DMS153 (cell line): Measurements from ENCODE around the gene IGF2BP3.

Experiments
- DNase-seq: peaks from one replicate; lab custom pipeline; 2025; lab: John Stamatoyannopoulos, UW

The IGF2BP3 gene

DNA sequence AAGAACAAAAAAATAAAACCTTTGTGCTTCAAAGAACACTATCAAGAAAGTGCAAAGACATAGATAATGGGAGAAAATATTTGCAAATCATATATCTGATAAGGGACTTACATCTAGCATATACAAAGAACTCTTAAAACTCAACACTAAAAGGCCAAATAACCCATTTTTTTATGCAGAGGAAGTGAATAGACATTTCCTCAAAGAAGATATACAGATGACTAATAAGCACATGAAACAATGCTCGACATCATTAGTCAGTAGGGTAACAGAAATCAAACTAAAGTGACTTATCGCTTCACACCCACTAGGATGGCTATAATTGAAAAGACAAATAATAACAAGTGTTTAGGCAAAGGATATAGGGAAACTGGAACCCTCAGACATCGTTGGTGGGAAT, 93.2 kb downstream of the IGF2BP3 start:
- DNase-seq = no peak

GRCh38 chr7:23373151-23374004, 96.9 kb downstream of the IGF2BP3 start:
- DNase-seq = no peak

- DNase-seq = no peak
These were observed 97.7 kb downstream of the IGF2BP3 start for GRCh38 chr7:23372611-23373010.

DNA sequence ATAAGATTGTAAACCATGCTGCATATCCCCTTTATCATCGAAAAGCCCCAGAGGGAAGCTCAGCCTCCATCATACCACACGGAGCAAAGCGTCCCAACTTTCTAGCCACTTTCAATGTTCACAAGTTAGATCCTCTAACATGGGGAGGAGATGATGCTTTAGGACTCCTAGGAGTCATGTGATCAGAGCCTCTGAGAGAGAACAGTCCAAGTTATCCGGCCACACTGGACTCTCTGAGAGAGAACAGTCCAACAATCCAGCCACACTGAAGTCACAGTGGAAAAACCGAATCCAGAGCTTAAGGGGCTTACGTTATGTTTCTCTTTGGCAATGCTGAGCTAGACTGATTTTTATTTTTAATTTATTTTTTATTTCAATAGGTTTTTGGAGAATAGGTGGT, 98.6 kb downstream of the IGF2BP3 start:
- DNase-seq = no peak

- DNase-seq = no peak
These were observed 100.4 kb downstream of the IGF2BP3 start for GRCh38 chr7:23369695-23370404.

GRCh38 chr7:23369100-23369499, 101.2 kb downstream of the IGF2BP3 start:
- no peak for DNase-seq

DNA sequence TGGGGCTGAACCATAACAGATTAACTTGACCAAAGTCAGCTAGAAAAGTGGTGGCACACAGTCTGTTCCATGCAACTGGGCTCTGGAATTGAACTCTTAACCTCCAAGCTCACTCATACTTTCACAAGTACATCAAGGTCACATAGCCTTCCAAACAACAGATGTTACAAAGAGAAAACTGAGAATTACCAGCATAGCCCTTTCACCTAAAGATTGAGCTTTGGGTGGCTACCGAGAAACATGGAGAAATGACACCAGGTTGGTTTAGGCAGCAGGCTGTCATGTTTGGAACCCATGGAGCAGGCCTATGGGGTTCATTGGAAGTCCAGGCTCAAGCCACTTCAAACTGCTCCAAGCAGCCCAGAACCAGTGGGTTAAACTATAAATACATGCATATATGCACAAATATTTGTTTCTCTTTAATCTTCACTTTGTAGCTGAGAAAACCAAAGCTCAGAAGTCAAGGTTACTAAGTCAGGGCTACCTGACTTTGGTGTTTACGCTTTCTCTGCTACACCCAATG, 112.1 kb downstream of the IGF2BP3 start:
- no peak for DNase-seq

DNA sequence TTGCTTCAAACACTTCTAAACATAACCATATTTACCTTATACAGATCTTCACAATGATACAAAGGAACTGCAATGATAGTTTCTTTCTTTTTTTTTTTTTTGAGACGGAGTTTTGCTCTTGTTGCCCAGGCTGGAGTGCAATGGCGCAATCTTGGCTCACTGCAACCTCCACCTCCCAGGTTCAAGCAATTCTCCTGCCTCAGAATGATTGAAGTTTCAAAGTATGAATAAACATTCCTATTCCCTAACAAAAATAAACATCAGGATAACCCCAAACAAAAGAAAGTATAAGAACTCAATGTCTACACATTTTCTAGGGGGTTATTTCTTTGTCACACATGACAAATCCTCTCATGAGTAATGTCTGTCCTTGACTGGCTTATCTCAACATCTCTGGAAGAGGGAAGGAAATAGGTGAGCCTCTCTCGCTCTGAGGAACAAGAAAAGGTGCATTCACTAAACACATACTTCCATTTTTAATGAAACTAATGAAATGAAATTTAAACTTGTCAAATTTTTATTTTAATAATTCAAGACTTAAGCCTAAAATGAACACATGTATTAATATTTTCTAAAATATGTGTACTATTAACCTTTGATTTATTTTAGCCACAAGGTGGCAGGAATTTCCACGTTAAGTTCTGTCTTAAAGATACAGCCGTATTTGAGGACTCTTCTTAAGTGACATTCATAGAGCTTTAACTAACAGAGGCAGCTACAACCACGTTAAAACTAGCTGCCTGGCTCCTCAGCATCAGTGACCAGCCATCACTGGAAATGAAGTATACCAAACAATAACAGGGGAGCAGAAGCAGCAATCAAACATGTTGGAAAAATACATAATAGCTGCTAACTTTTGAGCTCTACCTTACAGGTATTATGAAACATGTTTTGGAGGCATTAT, 112.8 kb downstream of the IGF2BP3 start:
- peak; percentile 34 for DNase-seq

DNA sequence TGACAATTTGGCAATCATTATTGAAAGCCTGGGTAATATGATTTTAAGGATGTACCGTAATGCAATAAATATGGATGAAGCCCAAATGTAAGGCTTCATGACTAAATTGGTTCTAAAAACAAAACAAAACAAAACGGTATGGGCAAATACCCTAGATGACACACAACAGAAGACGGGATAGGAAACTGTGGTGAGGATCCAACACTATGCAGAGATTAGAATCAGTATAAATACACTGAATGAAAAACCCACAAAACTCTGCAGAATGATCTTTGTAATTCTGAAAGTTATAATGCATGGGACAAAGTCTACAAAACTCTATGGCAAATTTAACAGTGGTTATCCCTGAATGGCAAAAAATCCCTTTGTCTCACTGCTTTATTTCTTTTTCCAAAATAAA, 113.6 kb downstream of the IGF2BP3 start:
- DNase-seq = no peak

GRCh38 chr7:23356168-23356567, 114.1 kb downstream of the IGF2BP3 start:
- DNase-seq = no peak

- DNase-seq = peak; percentile 62
These were observed 117.1 kb downstream of the IGF2BP3 start for GRCh38 chr7:23353172-23353571.

DNA sequence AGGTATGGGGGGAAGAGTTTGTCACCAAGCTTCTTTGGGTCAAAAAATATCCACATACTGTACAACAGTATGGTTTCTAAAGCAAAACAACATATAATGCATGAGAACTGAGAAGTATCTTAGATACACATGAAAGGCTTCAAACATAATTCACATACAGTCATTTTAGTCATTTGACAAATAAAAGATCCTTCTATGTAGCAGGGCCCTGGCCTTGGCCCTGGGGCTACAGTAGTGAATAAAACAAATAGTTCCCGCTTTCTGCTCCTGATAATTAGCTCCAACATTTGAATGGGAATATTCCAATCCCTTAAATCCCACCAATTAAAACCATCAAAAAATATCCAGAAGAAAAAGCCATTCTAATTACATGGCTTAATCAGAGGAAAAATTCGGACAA, 119.8 kb downstream of the IGF2BP3 start:
- DNase-seq = no peak

DNA sequence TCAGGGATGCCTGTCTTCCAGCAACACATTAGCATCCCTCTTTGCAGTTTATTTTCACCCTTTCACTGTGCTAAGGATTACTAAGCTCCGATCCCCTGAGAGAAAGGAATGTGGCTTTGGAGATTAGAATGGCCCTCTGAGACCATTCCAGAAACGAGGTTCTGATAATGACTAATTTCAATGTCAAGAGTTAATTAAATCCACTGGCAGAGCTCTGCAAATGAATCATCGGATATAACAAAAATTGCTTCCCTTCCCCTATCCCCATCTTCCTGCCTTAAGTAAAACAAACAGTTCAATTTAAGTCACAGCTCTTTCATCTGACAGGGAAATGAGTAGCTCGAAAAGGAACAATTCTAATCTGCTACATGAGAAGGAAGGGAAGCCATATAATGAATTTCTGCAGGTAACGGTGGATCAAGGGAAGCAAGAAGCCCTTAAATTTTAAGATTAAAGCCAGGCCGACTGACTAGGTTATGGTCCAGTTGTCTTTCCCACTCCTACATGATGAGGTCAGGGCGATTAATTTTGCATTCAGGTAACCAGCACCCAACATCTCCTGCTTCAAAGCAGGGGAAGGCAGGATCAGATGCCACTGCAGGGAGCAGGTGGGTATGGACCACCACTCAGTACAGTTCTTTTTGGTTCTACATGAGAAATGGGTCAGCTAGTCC, 120.7 kb downstream of the IGF2BP3 start:
- no peak for DNase-seq

DNA sequence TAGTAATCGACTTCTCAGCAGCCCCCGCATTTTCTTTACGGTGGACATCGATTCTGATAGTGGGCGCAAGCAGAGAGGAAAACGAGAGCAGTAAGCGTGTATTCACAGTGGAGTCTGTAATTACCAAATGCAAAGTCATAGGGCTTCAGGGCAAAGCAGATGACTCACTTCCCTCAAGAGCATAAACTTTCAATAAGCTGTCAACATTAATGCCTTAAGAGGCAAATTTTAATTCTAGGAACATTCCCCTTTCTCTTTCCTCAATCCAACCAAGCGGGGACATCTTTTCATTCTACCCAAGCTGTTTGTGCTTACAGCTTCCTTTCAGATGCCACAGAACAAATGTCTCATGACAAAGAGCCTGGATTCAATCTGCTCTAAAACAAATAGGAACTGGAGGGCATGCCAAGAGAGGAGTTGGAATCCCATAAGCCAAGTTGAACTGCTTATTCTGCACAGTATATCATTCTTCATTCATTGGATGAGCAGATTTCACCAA, 122.6 kb downstream of the IGF2BP3 start:
- peak; percentile 11 for DNase-seq

DNA sequence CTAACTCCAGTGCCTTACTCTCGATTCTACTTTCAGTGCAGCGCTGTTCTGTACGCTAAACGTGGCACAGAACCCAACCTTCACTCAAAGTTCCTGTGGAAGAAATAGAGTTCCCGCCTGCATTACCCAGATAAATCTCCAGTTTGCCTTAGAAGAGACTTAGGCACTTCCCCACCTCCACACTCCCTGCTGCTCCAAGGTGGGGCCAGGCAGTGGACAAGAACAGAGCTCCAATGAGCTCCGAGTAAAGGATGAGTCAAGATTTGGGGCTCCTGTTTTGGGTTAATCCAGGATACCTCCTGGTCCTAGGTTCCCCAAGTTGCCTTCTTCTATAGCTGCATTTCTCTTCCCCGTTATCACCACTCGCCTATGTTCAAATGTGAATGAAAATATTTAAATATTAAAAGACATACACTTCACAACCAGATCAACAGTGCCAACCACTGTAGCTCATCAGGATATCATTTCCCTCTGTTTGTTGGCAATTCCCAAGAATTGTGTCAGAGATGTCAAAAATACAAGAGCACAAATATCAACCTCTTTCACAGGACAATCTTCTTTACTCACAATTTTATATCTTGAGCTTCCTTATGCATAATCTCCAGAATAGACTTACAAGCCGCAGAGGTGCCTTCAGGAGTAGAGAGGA, 123.1 kb downstream of the IGF2BP3 start:
- DNase-seq = no peak

- DNase-seq = no peak
These were observed 124.0 kb downstream of the IGF2BP3 start for GRCh38 chr7:23346316-23346715.

- DNase-seq = no peak
These were observed 124.7 kb downstream of the IGF2BP3 start for GRCh38 chr7:23345601-23346000.

GRCh38 chr7:23343806-23344475, 126.3 kb downstream of the IGF2BP3 start:
- no peak for DNase-seq

DNA sequence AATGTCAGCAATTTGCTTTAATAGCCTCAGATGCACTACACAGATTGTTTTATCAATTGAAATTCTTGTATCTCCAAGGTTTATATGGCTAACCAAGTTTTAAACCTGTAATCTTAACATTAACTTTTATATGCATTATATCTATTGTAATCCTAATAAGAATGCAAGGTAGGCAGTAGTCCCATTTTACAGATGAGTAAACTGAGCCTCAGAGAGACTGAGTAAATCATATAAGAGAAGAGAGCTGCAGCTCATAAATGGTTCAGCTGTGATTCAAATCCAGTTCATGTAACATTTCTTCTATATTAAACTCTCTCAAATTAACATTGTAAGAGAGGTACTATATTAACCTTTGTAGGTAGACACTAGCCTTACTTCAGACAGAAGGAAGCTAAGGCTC, 127.2 kb downstream of the IGF2BP3 start:
- no peak for DNase-seq
